Measurements from ENCODE around the gene MGARP. TPM values are rescaled to one million over a fixed set of nuclear protein-coding genes. Genes with fewer than 3 reads are reported as not detected.

Gene MGARP
- total RNA-seq, 1 donor from 2014 or later: 2.8 TPM

- DNase-seq (ENCODE audit: low spot score in 2 of 2): no peak
- intact Hi-C loops (cut with DNase I): loop anchor here (5.0 kb wide), 2 partner anchors 35 to 55 kb away; no protein-coding TSS in a partner anchor
Measured at GRCh38 chr4:139282721-139283075, 2.7 kb upstream of the MGARP start.

GRCh38 chr4:139282065-139282720 lies 2.2 kb upstream of the MGARP start:
- peaks cover 0 to 2% of the 10 kb centered on the region in 2 donors for H3K4me1 ChIP-seq
- no peak for DNase-seq (ENCODE audit: low spot score in 2 of 2)
- peaks cover 0 to 2% of the 10 kb centered on the region in 2 donors for H3K36me3 ChIP-seq
- TF ChIP-seq CTCF (IDR thresholded peaks at IDR 0.05): no peak
- peak overlapping the region in 1 of 2 donors; percentile 22 for H3K27ac ChIP-seq
- no peak overlapping the region for H3K4me3 ChIP-seq
- H3K27me3 ChIP-seq: no peaks in the 10 kb centered on the region
- no peaks in the 10 kb centered on the region for H3K9me3 ChIP-seq
- intact Hi-C loops (cut with DNase I): loop anchor here (5.0 kb wide), 2 partner anchors 35 to 55 kb away; no protein-coding TSS in a partner anchor

More at GRCh38 chr4:139282721-139283075, 2.7 kb upstream of the MGARP start:
- Histone ChIP-seq H3K4me3 (no peak overlapping the region), H3K4me1 (peaks cover 0 to 2% of the 10 kb centered on the region in 2 donors), H3K27ac (peak overlapping the region in 1 of 2 donors; percentile 22), H3K9me3 (no peaks in the 10 kb centered on the region), H3K36me3 (peaks cover 0 to 3% of the 10 kb centered on the region in 2 donors), H3K27me3 (no peaks in the 10 kb centered on the region)
- no peak for TF ChIP-seq CTCF (IDR thresholded peaks at IDR 0.05)

- Histone ChIP-seq H3K4me3 (peak overlapping the region; percentile 69 to 78), H3K4me1 (peaks cover 0 to 2% of the 10 kb centered on the region in 2 donors), H3K27ac (peak overlapping the region; percentile 42 to 48), H3K27me3 (no peaks in the 10 kb centered on the region), H3K36me3 (no peaks in the 10 kb centered on the region), H3K9me3 (no peaks in the 10 kb centered on the region)
- no peak for DNase-seq (ENCODE audit: low spot score in 2 of 2)
- intact Hi-C loops (cut with DNase I): no loop called here
- TF ChIP-seq CTCF (IDR thresholded peaks at IDR 0.05): no peak
Measured at GRCh38 chr4:139278912-139279759, 889 bp downstream of the MGARP start.

GRCh38 chr4:139278485-139278884 lies 1.5 kb downstream of the MGARP start:
- H3K27me3 ChIP-seq: no peaks in the 10 kb centered on the region
- no peak for TF ChIP-seq CTCF (IDR thresholded peaks at IDR 0.05)
- H3K4me3 ChIP-seq: peak overlapping the region in 1 of 2 donors; percentile 78
- no peaks in the 10 kb centered on the region for H3K9me3 ChIP-seq
- no peaks in the 10 kb centered on the region for H3K36me3 ChIP-seq
- intact Hi-C loops (cut with DNase I): no loop called here
- H3K27ac ChIP-seq: no peak overlapping the region
- DNase-seq (ENCODE audit: low spot score in 2 of 2): no peak
- peaks cover 0 to 2% of the 10 kb centered on the region in 2 donors for H3K4me1 ChIP-seq

GRCh38 chr4:139275281-139275735 lies 4.7 kb downstream of the MGARP start:
- no peak overlapping the region for H3K4me3 ChIP-seq
- no peak for TF ChIP-seq CTCF (IDR thresholded peaks at IDR 0.05)
- no peaks in the 10 kb centered on the region for H3K9me3 ChIP-seq
- no peaks in the 10 kb centered on the region for H3K27me3 ChIP-seq
- intact Hi-C loops (cut with DNase I): no loop called here
- no peaks in the 10 kb centered on the region for H3K36me3 ChIP-seq
- peaks cover 0 to 2% of the 10 kb centered on the region in 2 donors for H3K4me1 ChIP-seq
- no peak for DNase-seq (ENCODE audit: low spot score in 2 of 2)
- no peak overlapping the region for H3K27ac ChIP-seq
